Trophoblast cell (in vitro differentiated cells and primary cell): ENCODE results near the gene PLCD4.

Experiments used
- DNase-seq, 2 donors: peaks; one replicate each; pipeline ENCODE4 v3.0.0-alpha.2; 2016
- H2AFZ ChIP-seq: 2 replicates; pipeline ENCODE4 v1.6.1; 2013; ENCODE audit warnings: low read length, moderate library complexity, mild to moderate bottlenecking; ENCODE audit not compliant: insufficient read depth, poor library complexity
- H2AK5ac ChIP-seq: 2 replicates; pipeline ENCODE4 v1.6.1; 2013; ENCODE audit warnings: mild to moderate bottlenecking, low read length
- H2BK120ac ChIP-seq: 2 replicates; pipeline ENCODE4 v1.6.1; 2013; ENCODE audit warnings: low read length, mild to moderate bottlenecking, moderate library complexity; ENCODE audit not compliant: insufficient read depth, poor library complexity
- H2BK12ac ChIP-seq: 2 replicates; pipeline ENCODE4 v1.6.1; 2013; ENCODE audit warnings: mild to moderate bottlenecking, low read length, moderate library complexity
- H2BK5ac ChIP-seq: 2 replicates; pipeline ENCODE4 v1.6.1; 2013; ENCODE audit warnings: low read length, low read depth, moderate library complexity, mild to moderate bottlenecking; ENCODE audit not compliant: poor library complexity
- H3K14ac ChIP-seq: 2 replicates; pipeline ENCODE4 v1.6.1; 2013; ENCODE audit warnings: mild to moderate bottlenecking, low read length
- H3K18ac ChIP-seq: 2 replicates; pipeline ENCODE4 v1.6.1; 2013; ENCODE audit warnings: mild to moderate bottlenecking, low read length
- H3K23ac ChIP-seq: 2 replicates; pipeline ENCODE4 v1.6.1; 2013; ENCODE audit warnings: low read length
- H3K27ac ChIP-seq: 2 replicates; pipeline ENCODE4 v1.5.1; 2013; ENCODE audit warnings: low read depth, mild to moderate bottlenecking, inconsistent platforms, low read length, moderate library complexity
- H3K27me3 ChIP-seq: 2 replicates; pipeline ENCODE4 v1.6.1; 2013; ENCODE audit warnings: inconsistent platforms, mild to moderate bottlenecking, low read length, moderate library complexity; ENCODE audit not compliant: insufficient read depth
- H3K36me3 ChIP-seq, 2 experiments: 1 replicate in 1 of 2; 2 replicates in 1 of 2; pipeline ENCODE4 v1.6.1; 2013; ENCODE audit warnings: low read length in 2 of 2, mild to moderate bottlenecking in 2 of 2, moderate library complexity in 1 of 2; ENCODE audit not compliant: insufficient read depth in 2 of 2, control insufficient read depth in 1 of 2
- H3K4ac ChIP-seq: 2 replicates; pipeline ENCODE4 v1.6.1; 2013; ENCODE audit warnings: low read depth, mild to moderate bottlenecking, low read length, moderate library complexity
- H3K4me1 ChIP-seq, 2 experiments: 1 replicate in 1 of 2; 2 replicates in 1 of 2; pipeline ENCODE4 v1.6.1; 2013; ENCODE audit warnings: low read length in 2 of 2, mild to moderate bottlenecking in 2 of 2, moderate library complexity in 1 of 2; ENCODE audit not compliant: insufficient read depth in 2 of 2, control insufficient read depth in 1 of 2
- H3K4me2 ChIP-seq: 2 replicates; pipeline ENCODE4 v1.6.1; 2013; ENCODE audit warnings: inconsistent platforms, mild to moderate bottlenecking, low read length, moderate library complexity
- H3K4me3 ChIP-seq: 2 replicates; pipeline ENCODE4 v1.5.1; 2013; ENCODE audit warnings: mild to moderate bottlenecking, low read depth, low read length, inconsistent platforms
- H3K79me1 ChIP-seq: one replicate; pipeline ENCODE4 v1.6.1; 2013; ENCODE audit warnings: low read length
- H3K79me2 ChIP-seq: 2 replicates; pipeline ENCODE4 v1.6.1; 2013; ENCODE audit warnings: low read length, mild to moderate bottlenecking; ENCODE audit not compliant: control insufficient read depth, insufficient read depth, poor library complexity
- H3K9ac ChIP-seq: 2 replicates; pipeline ENCODE4 v1.6.1; 2013; ENCODE audit warnings: mild to moderate bottlenecking, low read length
- H3K9me3 ChIP-seq: 2 replicates; pipeline ENCODE4 v1.6.1; 2013; ENCODE audit warnings: low read depth, mild to moderate bottlenecking, control low read depth, inconsistent platforms, low read length; ENCODE audit not compliant: insufficient read depth
- H4K12ac ChIP-seq: 2 replicates; pipeline ENCODE4 v1.6.1; 2013; ENCODE audit warnings: low read depth, mild to moderate bottlenecking, low read length, moderate library complexity
- H4K8ac ChIP-seq: 2 replicates; pipeline ENCODE4 v1.6.1; 2013; ENCODE audit warnings: low read depth, mild to moderate bottlenecking, low read length, moderate library complexity
- H4K91ac ChIP-seq: one replicate; pipeline ENCODE4 v1.6.1; 2013; ENCODE audit warnings: low read depth, mild to moderate bottlenecking, low read length, moderate library complexity
- WGBS: extraction: QIAGEN DNeasy Blood & Tissue Kit; methylation state at CpG from one replicate; pipeline ENCODE4 v1.1.7; 2013; ENCODE audit warnings: missing lambda C conversion rate; ENCODE audit not compliant: insufficient read length, insufficient coverage; ENCODE audit errors: extremely low coverage; 5-methylcytosine and 5-hydroxymethylcytosine counted together

PLCD4 gene

GRCh38 chr2:218605432-218605831 lies 2.3 kb upstream of the PLCD4 start:
- no peak overlapping the region for H3K18ac ChIP-seq
- H2BK5ac ChIP-seq, result no peak overlapping the region
- H4K8ac ChIP-seq, result no peak overlapping the region
- no peak overlapping the region for H3K23ac ChIP-seq
- no peaks in the 10 kb centered on the region for H3K79me1 ChIP-seq
- H2BK120ac ChIP-seq, result no peak overlapping the region
- H2AK5ac ChIP-seq, result no peak overlapping the region
- H3K79me2 ChIP-seq, result no peaks in the 10 kb centered on the region
- no peak overlapping the region for H3K4ac ChIP-seq
- WGBS, result no CpG with 5 or more reads among the region's 2 CpGs
- no peaks in the 10 kb centered on the region for H3K27me3 ChIP-seq
- H3K4me2 ChIP-seq, result no peak overlapping the region
- H2AFZ ChIP-seq, result no peak overlapping the region
- H4K12ac ChIP-seq, result no peak overlapping the region
- no peaks in the 10 kb centered on the region for H3K9me3 ChIP-seq
- no peaks in the 10 kb centered on the region for H3K36me3 ChIP-seq
- H3K4me1 ChIP-seq, result no peaks in the 10 kb centered on the region
- DNase-seq, result no peak
- H3K27ac ChIP-seq, result no peak overlapping the region
- H3K14ac ChIP-seq, result no peak overlapping the region
- no peak overlapping the region for H3K4me3 ChIP-seq
- H2BK12ac ChIP-seq, result no peak overlapping the region
- no peak overlapping the region for H4K91ac ChIP-seq
- H3K9ac ChIP-seq, result no peak overlapping the region

- no peak overlapping the region for H2BK5ac ChIP-seq
- H3K79me2 ChIP-seq, result no peaks in the 10 kb centered on the region
- H3K4me2 ChIP-seq, result no peak overlapping the region
- H2BK12ac ChIP-seq, result no peak overlapping the region
- H3K9me3 ChIP-seq, result no peaks in the 10 kb centered on the region
- no peak for DNase-seq
- no peak overlapping the region for H2AFZ ChIP-seq
- no peaks in the 10 kb centered on the region for H3K4me1 ChIP-seq
- H3K4ac ChIP-seq, result no peak overlapping the region
- no peak overlapping the region for H3K27ac ChIP-seq
- H4K8ac ChIP-seq, result no peak overlapping the region
- H2BK120ac ChIP-seq, result no peak overlapping the region
- H3K9ac ChIP-seq, result no peak overlapping the region
- no peak overlapping the region for H3K4me3 ChIP-seq
- no peaks in the 10 kb centered on the region for H3K27me3 ChIP-seq
- H3K36me3 ChIP-seq, result no peaks in the 10 kb centered on the region
- H4K12ac ChIP-seq, result no peak overlapping the region
- no peak overlapping the region for H3K18ac ChIP-seq
- no peak overlapping the region for H3K23ac ChIP-seq
- H4K91ac ChIP-seq, result no peak overlapping the region
- no peak overlapping the region for H2AK5ac ChIP-seq
- no peak overlapping the region for H3K14ac ChIP-seq
- H3K79me1 ChIP-seq, result no peaks in the 10 kb centered on the region
- WGBS, result no CpG with 5 or more reads among the region's 6 CpGs
Measured at GRCh38 chr2:218615868-218616315, 8.2 kb downstream of the PLCD4 start.

GRCh38 chr2:218618102-218618860 lies 10.6 kb downstream of the PLCD4 start:
- Histone ChIP-seq H3K4me2 (no peak overlapping the region), H3K4me1 (no peaks in the 10 kb centered on the region), H3K4ac (no peak overlapping the region), H2BK5ac (no peak overlapping the region), H3K27me3 (no peaks in the 10 kb centered on the region), H3K4me3 (no peak overlapping the region), H2AK5ac (no peak overlapping the region), H3K79me2 (no peaks in the 10 kb centered on the region), H3K23ac (no peak overlapping the region), H3K14ac (no peak overlapping the region), H3K79me1 (no peaks in the 10 kb centered on the region), H2BK12ac (no peak overlapping the region), H3K9me3 (no peaks in the 10 kb centered on the region), H3K18ac (no peak overlapping the region), H3K27ac (no peak overlapping the region), H3K9ac (no peak overlapping the region), H2AFZ (no peak overlapping the region), H3K36me3 (no peaks in the 10 kb centered on the region), H4K91ac (no peak overlapping the region), H4K8ac (no peak overlapping the region), H4K12ac (no peak overlapping the region), H2BK120ac (no peak overlapping the region)
- WGBS, result no CpG with 5 or more reads among the region's 9 CpGs
- no peak for DNase-seq

- no peak overlapping the region for H2BK12ac ChIP-seq
- no peak overlapping the region for H4K12ac ChIP-seq
- H3K79me1 ChIP-seq, result no peaks in the 10 kb centered on the region
- H3K4me2 ChIP-seq, result no peak overlapping the region
- no peak overlapping the region for H2AK5ac ChIP-seq
- H3K27ac ChIP-seq, result no peak overlapping the region
- H2AFZ ChIP-seq, result no peak overlapping the region
- H3K9ac ChIP-seq, result no peak overlapping the region
- no peaks in the 10 kb centered on the region for H3K4me1 ChIP-seq
- H3K4ac ChIP-seq, result no peak overlapping the region
- no peaks in the 10 kb centered on the region for H3K36me3 ChIP-seq
- H3K9me3 ChIP-seq, result no peaks in the 10 kb centered on the region
- H2BK5ac ChIP-seq, result no peak overlapping the region
- no peak overlapping the region for H4K91ac ChIP-seq
- no peak overlapping the region for H3K23ac ChIP-seq
- no peak overlapping the region for H4K8ac ChIP-seq
- no peak overlapping the region for H3K4me3 ChIP-seq
- H2BK120ac ChIP-seq, result no peak overlapping the region
- H3K79me2 ChIP-seq, result no peaks in the 10 kb centered on the region
- WGBS, result no CpG with 5 or more reads among the region's 7 CpGs
- H3K27me3 ChIP-seq, result no peaks in the 10 kb centered on the region
- H3K18ac ChIP-seq, result no peak overlapping the region
- no peak for DNase-seq
- no peak overlapping the region for H3K14ac ChIP-seq
Measured at GRCh38 chr2:218621007-218621406, 13.3 kb downstream of the PLCD4 start.
